Right atrium auricular region (tissue), 2 donors: Measurements from ENCODE around the gene TRPT1. TPM values are rescaled to one million over a fixed set of nuclear protein-coding genes. Genes with fewer than 3 reads are reported as not detected.
A peak's percentile ranks its signal among the peaks of the same experiment; 100 is the strongest.

Experiments
- DNase-seq: peaks from one replicate; pipeline ENCODE4 v3.0.0-alpha.2; 2019; ENCODE audit warnings: low spot score
- H3K27ac ChIP-seq, 2 donors: fragments of 200-600 bp; sonication (generic); 1 replicate in 1 of 2; 2 replicates in 1 of 2; pipeline ENCODE4 v1.5.1; 2016 to 2019
- H3K27me3 ChIP-seq, 2 donors: fragments of 200-600 bp; sonication (generic); one replicate each; pipeline versions ENCODE4 v1.5.1 to v1.6.0; 2017 to 2019
- H3K36me3 ChIP-seq: fragments of 200-600 bp; sonication (generic); one replicate; pipeline ENCODE4 v1.5.1; 2016
- H3K4me1 ChIP-seq, 2 donors: fragments of 200-600 bp; sonication (generic); one replicate each; pipeline versions ENCODE4 v1.5.1 to v1.6.0; 2017 to 2019
- H3K4me3 ChIP-seq, 2 donors: fragments of 200-600 bp; sonication (generic); 1 replicate in 1 of 2; 2 replicates in 1 of 2; pipeline ENCODE4 v1.5.1; 2017 to 2019; ENCODE audit warnings: mild to moderate bottlenecking in 1 of 2, moderate library complexity in 1 of 2
- H3K9me3 ChIP-seq, 2 donors: fragments of 200-600 bp; sonication (generic); one replicate each; pipeline ENCODE4 v1.5.1; 2019
- CTCF ChIP-seq, 2 donors: fragments of 200-600 bp; sonication (generic); IDR thresholded peaks; one replicate each; pipeline ENCODE4 v1.5.1; 2019; ENCODE audit warnings: antibody characterized with exemption in 2 of 2
- total RNA-seq, 2 donors: library from RNA; depleted of rRNA; stranded (reverse); fragments of >200 nt; gene quantifications; one replicate each; pipeline ENCODE4 v1.1.0, GENCODE V29; 2016

TRPT1 gene
- total RNA-seq, 2 donors from 2014 or later = 86.0 to 95.8 TPM

GRCh38 chr11:64251016-64251752 is 25.2 kb upstream of the TRPT1 start, which contains the start of gene PLCB3:
Gene PLCB3 (plus strand): TSS chr11:64251530. CDS start chr11:64251650, 120 bp downstream.
- H3K4me1 ChIP-seq = peaks cover 0 to 45% of the 10 kb centered on the region in 2 donors

GRCh38 chr11:64250415-64251015 is 24.5 kb upstream of the TRPT1 start:
- no peaks in the 10 kb centered on the region for H3K27me3 ChIP-seq
- DNase-seq = no peak
- peak overlapping the region in 1 of 2 donors; percentile 56 for H3K27ac ChIP-seq
- peaks cover 8% of the 10 kb centered on the region for H3K36me3 ChIP-seq
- TF ChIP-seq CTCF (IDR thresholded peaks at IDR 0.05) = no peak
- peaks cover 0 to 51% of the 10 kb centered on the region in 2 donors for H3K4me1 ChIP-seq
- peak overlapping the region; percentile 43 to 83 for H3K4me3 ChIP-seq
- H3K9me3 ChIP-seq = no peaks in the 10 kb centered on the region

More at GRCh38 chr11:64251016-64251752, 25.2 kb upstream of the TRPT1 start, which contains the start of gene PLCB3:
- Histone ChIP-seq H3K4me3 (peak within 1 kb of the TSS; percentile 77 to 83), H3K9me3 (no peaks in the 10 kb centered on the region), H3K36me3 (peaks cover 15% of the 10 kb centered on the region), H3K27ac (peak within 1 kb of the TSS; percentile 63 to 71), H3K27me3 (no peaks in the 10 kb centered on the region)
- no peak for DNase-seq
- peak; percentile 87 to 99 for TF ChIP-seq CTCF (IDR thresholded peaks at IDR 0.05)

- H3K36me3 ChIP-seq = peaks cover 5% of the 10 kb centered on the region
- H3K27ac ChIP-seq = no peak overlapping the region
- TF ChIP-seq CTCF (IDR thresholded peaks at IDR 0.05) = no peak
- no peak overlapping the region for H3K4me3 ChIP-seq
- no peaks in the 10 kb centered on the region for H3K27me3 ChIP-seq
- no peak for DNase-seq
- H3K9me3 ChIP-seq = no peaks in the 10 kb centered on the region
- peaks cover 0 to 59% of the 10 kb centered on the region in 2 donors for H3K4me1 ChIP-seq
These were observed 23.8 kb upstream of the TRPT1 start for GRCh38 chr11:64249563-64250414.

- H3K9me3 ChIP-seq = no peaks in the 10 kb centered on the region
- no peaks in the 10 kb centered on the region for H3K27me3 ChIP-seq
- H3K27ac ChIP-seq = no peak overlapping the region
- H3K4me1 ChIP-seq = peaks cover 0 to 60% of the 10 kb centered on the region in 2 donors
- no peak for TF ChIP-seq CTCF (IDR thresholded peaks at IDR 0.05)
- DNase-seq = no peak
- peaks cover 5% of the 10 kb centered on the region for H3K36me3 ChIP-seq
- H3K4me3 ChIP-seq = no peak overlapping the region
These were observed 23.1 kb upstream of the TRPT1 start for GRCh38 chr11:64249038-64249437.

GRCh38 chr11:64248578-64248977 is 22.6 kb upstream of the TRPT1 start:
- Histone ChIP-seq H3K36me3 (peaks cover 9% of the 10 kb centered on the region), H3K4me1 (peaks cover 0 to 57% of the 10 kb centered on the region in 2 donors), H3K27ac (no peak overlapping the region), H3K9me3 (no peaks in the 10 kb centered on the region), H3K4me3 (no peak overlapping the region), H3K27me3 (no peaks in the 10 kb centered on the region)
- TF ChIP-seq CTCF (IDR thresholded peaks at IDR 0.05) = no peak
- no peak for DNase-seq
